DOHH2 (cell line): ENCODE measurements around the gene MCCC1.
"Not testable (repeated sequence)": the region's sequence is repeated elsewhere in the genome, so short reads cannot be mapped to it uniquely, and the experiment has no call there.

Experiments used
- EZH2phosphoT487 ChIP-seq: fragments of 200-600 bp; sonication (generic); IDR thresholded peaks from 2 replicates; pipeline ENCODE4 v1.6.1; 2017; ENCODE audit warnings: borderline replicate concordance, mild to moderate bottlenecking, antibody characterized with exemption, low read length, moderate library complexity, mixed read lengths
- TF ChIP-seq, protein P1 (sequence below): fragments of 200-600 bp; sonication (generic); IDR thresholded peaks from one replicate; pipeline ENCODE4 v1.5.1; 2014; ENCODE audit warnings: antibody characterized with exemption, mild to moderate bottlenecking, low read depth, low read length; ENCODE audit not compliant: poor library complexity, severe bottlenecking

DNA sequence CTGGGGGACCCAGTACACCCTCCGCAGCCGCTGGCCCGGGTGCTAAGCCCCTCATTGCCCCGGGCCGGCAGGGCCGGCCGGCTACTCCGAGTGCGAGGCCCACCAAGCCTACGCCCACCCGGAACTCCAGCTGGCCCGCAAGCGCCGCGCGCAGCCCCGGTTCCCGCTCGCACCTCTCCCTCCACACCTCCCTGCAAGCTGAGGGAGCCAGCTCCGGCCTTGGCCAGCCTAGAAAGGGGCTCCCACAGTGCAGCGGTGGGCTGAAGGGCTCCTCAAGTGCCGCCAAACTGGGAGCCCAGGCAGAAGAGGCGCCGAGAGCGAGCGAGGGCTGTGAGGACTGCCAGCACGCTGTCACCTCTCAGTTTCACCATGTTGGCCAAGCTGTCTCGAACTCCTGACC lies 4.7 kb upstream of the MCCC1 start:
- TF ChIP-seq, protein P1, sequence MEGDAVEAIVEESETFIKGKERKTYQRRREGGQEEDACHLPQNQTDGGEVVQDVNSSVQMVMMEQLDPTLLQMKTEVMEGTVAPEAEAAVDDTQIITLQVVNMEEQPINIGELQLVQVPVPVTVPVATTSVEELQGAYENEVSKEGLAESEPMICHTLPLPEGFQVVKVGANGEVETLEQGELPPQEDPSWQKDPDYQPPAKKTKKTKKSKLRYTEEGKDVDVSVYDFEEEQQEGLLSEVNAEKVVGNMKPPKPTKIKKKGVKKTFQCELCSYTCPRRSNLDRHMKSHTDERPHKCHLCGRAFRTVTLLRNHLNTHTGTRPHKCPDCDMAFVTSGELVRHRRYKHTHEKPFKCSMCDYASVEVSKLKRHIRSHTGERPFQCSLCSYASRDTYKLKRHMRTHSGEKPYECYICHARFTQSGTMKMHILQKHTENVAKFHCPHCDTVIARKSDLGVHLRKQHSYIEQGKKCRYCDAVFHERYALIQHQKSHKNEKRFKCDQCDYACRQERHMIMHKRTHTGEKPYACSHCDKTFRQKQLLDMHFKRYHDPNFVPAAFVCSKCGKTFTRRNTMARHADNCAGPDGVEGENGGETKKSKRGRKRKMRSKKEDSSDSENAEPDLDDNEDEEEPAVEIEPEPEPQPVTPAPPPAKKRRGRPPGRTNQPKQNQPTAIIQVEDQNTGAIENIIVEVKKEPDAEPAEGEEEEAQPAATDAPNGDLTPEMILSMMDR = not testable (repeated sequence)
- TF ChIP-seq EZH2phosphoT487 = not testable (repeated sequence)
